ENCODE results near the gene TSBP1. TPM values are rescaled to one million over a fixed set of nuclear protein-coding genes. Genes with fewer than 3 reads are reported as not detected.
A peak's percentile ranks its signal among the peaks of the same experiment; 100 is the strongest.

The TSBP1 gene, protein sequence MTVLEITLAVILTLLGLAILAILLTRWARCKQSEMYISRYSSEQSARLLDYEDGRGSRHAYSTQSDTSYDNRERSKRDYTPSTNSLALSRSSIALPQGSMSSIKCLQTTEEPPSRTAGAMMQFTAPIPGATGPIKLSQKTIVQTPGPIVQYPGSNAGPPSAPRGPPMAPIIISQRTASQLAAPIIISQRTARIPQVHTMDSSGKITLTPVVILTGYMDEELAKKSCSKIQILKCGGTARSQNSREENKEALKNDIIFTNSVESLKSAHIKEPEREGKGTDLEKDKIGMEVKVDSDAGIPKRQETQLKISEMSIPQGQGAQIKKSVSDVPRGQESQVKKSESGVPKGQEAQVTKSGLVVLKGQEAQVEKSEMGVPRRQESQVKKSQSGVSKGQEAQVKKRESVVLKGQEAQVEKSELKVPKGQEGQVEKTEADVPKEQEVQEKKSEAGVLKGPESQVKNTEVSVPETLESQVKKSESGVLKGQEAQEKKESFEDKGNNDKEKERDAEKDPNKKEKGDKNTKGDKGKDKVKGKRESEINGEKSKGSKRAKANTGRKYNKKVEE
- not detected for polyA plus RNA-seq (ENCODE audit: low read depth in 6 of 6)

GRCh38 chr6:32371803-32372202, at the start of gene TSBP1:
TSS of gene TSBP1 (minus strand) at chr6:32371903. CDS start at chr6:32371706, 197 bp downstream.
- peaks cover 4 to 7% (median 5%) of the 10 kb centered on the region in 3 donors for H3K4me1 Mint-ChIP-seq
- H3K4me3 Mint-ChIP-seq: no peak within 1 kb of the TSS
- H3K36me3 Mint-ChIP-seq: no peaks in the 10 kb centered on the region
- no peak for ATAC-seq (ENCODE audit: low read depth in 2 of 2)
- DNase-seq: no peak
- H3K27me3 Mint-ChIP-seq: peaks cover 7 to 20% (median 9%) of the 10 kb centered on the region in 3 donors
- H3K27ac Mint-ChIP-seq: peak within 1 kb of the TSS in 2 of 6 donors; percentile 78 to 87
- peaks cover 0 to 2% (median 0%) of the 10 kb centered on the region in 7 donors for H3K9me3 Mint-ChIP-seq

DNA sequence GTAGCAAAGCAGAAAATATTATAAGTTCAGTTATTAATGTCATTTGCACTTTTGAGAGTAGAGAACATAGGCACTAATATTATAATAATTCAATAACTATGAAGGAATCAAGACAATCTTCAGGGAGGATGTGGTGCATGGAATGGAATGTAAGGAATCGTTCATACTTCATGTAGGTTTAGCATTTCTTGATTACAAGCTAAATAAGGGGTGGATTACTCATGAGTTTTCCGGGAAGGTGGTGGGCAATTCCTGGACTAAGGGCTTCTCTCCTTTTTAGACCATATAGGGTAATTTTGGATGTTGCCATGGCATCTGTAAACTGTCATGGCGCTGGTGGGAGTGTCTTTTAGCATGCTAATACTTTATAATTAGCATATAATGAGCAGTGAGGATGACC, 44.3 kb upstream of the TSBP1 start:
- Mint-ChIP-seq H3K9me3 (no peaks in the 10 kb centered on the region), H3K27ac (peak overlapping the region in 1 of 6 donors; percentile 2), H3K4me3 (peak overlapping the region in 4 of 8 donors; percentile 0 to 80 (median 64)), H3K27me3 (peaks cover 32 to 49% (median 41%) of the 10 kb centered on the region in 3 donors), H3K36me3 (no peaks in the 10 kb centered on the region), H3K4me1 (peaks cover 14 to 19% (median 19%) of the 10 kb centered on the region in 3 donors)
- DNase-seq (no peak), ATAC-seq (ENCODE audit: low read depth in 2 of 2) (no peak)

GRCh38 chr6:32415521-32416019, 43.9 kb upstream of the TSBP1 start:
- ATAC-seq (ENCODE audit: low read depth in 2 of 2) (peak; percentile 65 to 72), DNase-seq (peak; percentile 74)
- H3K36me3 Mint-ChIP-seq: no peaks in the 10 kb centered on the region
- H3K9me3 Mint-ChIP-seq: no peaks in the 10 kb centered on the region
- peak overlapping the region in 6 of 8 donors; percentile 0 to 80 (median 54) for H3K4me3 Mint-ChIP-seq
- peaks cover 32 to 49% (median 41%) of the 10 kb centered on the region in 3 donors for H3K27me3 Mint-ChIP-seq
- H3K27ac Mint-ChIP-seq: peak overlapping the region in 2 of 6 donors; percentile 2 to 85
- peaks cover 14 to 19% (median 19%) of the 10 kb centered on the region in 3 donors for H3K4me1 Mint-ChIP-seq

GRCh38 chr6:32413427-32414047, 41.8 kb upstream of the TSBP1 start:
- peak overlapping the region in 4 of 6 donors; percentile 41 to 89 (median 66) for H3K27ac Mint-ChIP-seq
- ATAC-seq (ENCODE audit: low read depth in 2 of 2): peak; percentile 92 to 94
- H3K27me3 Mint-ChIP-seq: peaks cover 24 to 50% (median 33%) of the 10 kb centered on the region in 3 donors
- H3K4me1 Mint-ChIP-seq: peaks cover 14 to 19% (median 19%) of the 10 kb centered on the region in 3 donors
- peak overlapping the region in 3 of 8 donors; percentile 41 to 66 (median 46) for H3K4me3 Mint-ChIP-seq
- no peaks in the 10 kb centered on the region for H3K9me3 Mint-ChIP-seq
- H3K36me3 Mint-ChIP-seq: no peaks in the 10 kb centered on the region
- peak; percentile 80 for DNase-seq

DNA sequence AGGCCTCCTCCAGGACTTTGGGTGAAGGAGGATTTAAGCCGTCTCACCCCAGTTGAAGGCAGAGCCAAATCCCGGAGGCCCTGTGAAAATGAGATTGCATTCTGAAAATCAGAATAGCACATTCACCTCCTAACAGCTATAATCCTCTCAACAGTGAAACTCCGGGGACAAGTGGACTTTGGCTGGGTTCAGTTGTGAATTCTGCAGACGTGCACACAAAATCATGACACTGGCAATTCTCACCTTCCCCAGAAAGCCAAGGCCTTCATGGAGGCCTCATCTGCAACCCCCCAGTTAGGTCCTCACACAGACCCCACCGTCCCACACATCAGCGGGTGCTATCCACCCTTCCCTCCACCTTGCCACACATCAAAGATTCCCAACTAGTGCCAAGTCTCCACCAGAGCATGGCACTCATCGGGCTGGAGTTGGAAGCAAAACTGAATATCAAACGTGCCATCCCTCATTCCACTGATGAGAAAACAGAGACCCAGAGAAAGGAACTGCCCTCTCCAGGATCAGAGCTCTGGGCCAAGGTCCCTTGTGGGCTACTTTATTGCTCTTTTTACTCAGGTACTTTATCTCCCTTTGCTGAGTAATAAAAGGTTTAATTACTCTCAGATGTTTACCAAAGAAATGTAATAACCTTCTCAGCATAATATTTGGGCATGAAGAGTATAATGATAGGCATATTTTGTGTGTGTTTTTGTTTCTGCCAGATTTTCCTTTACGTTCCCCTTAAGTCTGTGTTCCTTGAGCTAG, 40.0 kb upstream of the TSBP1 start:
- H3K4me1 Mint-ChIP-seq: peaks cover 14 to 19% (median 19%) of the 10 kb centered on the region in 3 donors
- H3K9me3 Mint-ChIP-seq: no peaks in the 10 kb centered on the region
- no peak for ATAC-seq (ENCODE audit: low read depth in 2 of 2)
- H3K4me3 Mint-ChIP-seq: peak overlapping the region in 1 of 8 donors; percentile 37
- no peak for DNase-seq
- H3K27me3 Mint-ChIP-seq: peaks cover 30 to 57% (median 35%) of the 10 kb centered on the region in 3 donors
- H3K27ac Mint-ChIP-seq: no peak overlapping the region
- H3K36me3 Mint-ChIP-seq: no peaks in the 10 kb centered on the region

DNA sequence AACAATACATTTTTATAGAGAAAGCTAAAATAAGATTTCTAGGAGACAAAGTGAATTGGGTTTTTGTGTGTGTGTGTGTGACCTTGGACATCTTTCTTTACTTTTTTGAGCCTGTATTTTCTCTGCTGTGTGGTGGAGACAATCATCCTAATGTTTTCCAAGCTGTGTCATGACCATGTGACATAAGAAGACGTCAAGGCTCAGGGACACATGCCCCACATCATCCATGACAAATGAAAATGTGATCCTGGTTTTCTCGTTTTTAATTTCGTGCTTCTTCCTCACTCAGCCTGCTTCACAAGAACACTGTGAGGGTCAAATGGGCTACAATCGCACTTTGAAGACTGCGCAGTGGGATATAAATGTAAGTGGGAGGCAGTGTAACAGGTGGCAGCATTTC, 39.2 kb upstream of the TSBP1 start:
- Mint-ChIP-seq H3K36me3 (no peaks in the 10 kb centered on the region), H3K27ac (no peak overlapping the region), H3K4me3 (no peak overlapping the region), H3K9me3 (no peaks in the 10 kb centered on the region), H3K27me3 (peaks cover 30 to 64% (median 33%) of the 10 kb centered on the region in 3 donors), H3K4me1 (peaks cover 14 to 19% (median 18%) of the 10 kb centered on the region in 3 donors)
- DNase-seq: no peak
- ATAC-seq (ENCODE audit: low read depth in 2 of 2): no peak

- no peak within 1 kb of the TSS for H3K27ac Mint-ChIP-seq
- no peak within 1 kb of the TSS for H3K4me3 Mint-ChIP-seq
- H3K9me3 Mint-ChIP-seq: no peaks in the 10 kb centered on the region
- no peak for DNase-seq
- no peak for ATAC-seq (ENCODE audit: low read depth in 2 of 2)
- peaks cover 15 to 53% (median 28%) of the 10 kb centered on the region in 3 donors for H3K27me3 Mint-ChIP-seq
- H3K36me3 Mint-ChIP-seq: no peaks in the 10 kb centered on the region
- peaks cover 0 to 5% (median 0%) of the 10 kb centered on the region in 3 donors for H3K4me1 Mint-ChIP-seq
Measured at GRCh38 chr6:32406857-32407256, 35.2 kb upstream of the TSBP1 start, which contains the start of gene BTNL2. TSS of gene BTNL2 (minus strand) at chr6:32407181. CDS start at chr6:32407123, 58 bp downstream.

DNA sequence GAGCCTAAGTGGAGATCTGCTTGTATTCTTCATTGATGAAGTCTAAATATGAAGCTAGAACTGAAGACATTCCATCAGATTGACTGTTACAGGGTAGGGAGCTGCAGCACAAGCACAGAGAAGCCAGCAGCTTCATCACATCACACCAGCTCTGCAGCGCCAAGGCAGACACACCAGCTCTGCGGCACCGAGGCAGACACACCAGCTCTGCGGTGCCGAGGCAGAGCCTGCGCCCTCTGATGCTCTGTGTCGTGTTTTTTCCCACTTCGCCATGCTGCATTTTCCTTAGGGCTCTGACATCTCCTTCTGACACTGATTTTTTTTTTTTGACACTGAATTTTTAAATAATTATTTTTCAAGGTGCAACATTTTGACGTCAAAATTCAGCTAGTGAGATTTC, 34.5 kb upstream of the TSBP1 start:
- Mint-ChIP-seq H3K4me3 (no peak overlapping the region), H3K4me1 (peaks cover 0 to 5% (median 5%) of the 10 kb centered on the region in 3 donors), H3K27me3 (peaks cover 14 to 46% (median 28%) of the 10 kb centered on the region in 3 donors), H3K27ac (no peak overlapping the region), H3K9me3 (no peaks in the 10 kb centered on the region), H3K36me3 (no peaks in the 10 kb centered on the region)
- ATAC-seq (ENCODE audit: low read depth in 2 of 2): no peak
- no peak for DNase-seq

DNA sequence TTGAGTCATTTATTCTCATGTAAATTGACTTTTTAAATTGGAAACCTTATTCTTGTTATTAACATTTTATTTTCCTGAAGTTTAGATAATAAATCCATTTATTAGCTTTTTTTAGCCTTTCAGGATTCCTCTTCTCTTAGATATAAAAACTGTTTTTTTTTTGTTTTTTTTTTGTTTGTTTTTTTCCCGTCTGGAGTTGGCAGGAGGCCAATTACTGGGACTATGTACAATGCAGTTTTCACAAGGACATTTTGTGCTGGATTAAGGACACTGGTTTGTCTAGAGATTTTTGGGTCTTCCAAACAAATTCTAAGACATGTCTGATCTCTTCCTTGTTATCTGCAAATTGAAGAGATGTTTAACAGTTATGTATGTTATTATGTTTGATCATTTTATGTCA, 34.0 kb upstream of the TSBP1 start:
- Mint-ChIP-seq H3K36me3 (no peaks in the 10 kb centered on the region), H3K9me3 (no peaks in the 10 kb centered on the region), H3K4me3 (no peak overlapping the region), H3K27me3 (peaks cover 14 to 44% (median 28%) of the 10 kb centered on the region in 3 donors), H3K4me1 (peaks cover 0 to 6% (median 5%) of the 10 kb centered on the region in 3 donors), H3K27ac (no peak overlapping the region)
- no peak for ATAC-seq (ENCODE audit: low read depth in 2 of 2)
- DNase-seq: no peak

- ATAC-seq (ENCODE audit: low read depth in 2 of 2) (no peak), DNase-seq (no peak)
- Mint-ChIP-seq H3K36me3 (no peaks in the 10 kb centered on the region), H3K4me3 (no peak overlapping the region), H3K9me3 (no peaks in the 10 kb centered on the region), H3K27me3 (peaks cover 10 to 39% (median 19%) of the 10 kb centered on the region in 3 donors), H3K27ac (no peak overlapping the region), H3K4me1 (peaks cover 0 to 6% (median 5%) of the 10 kb centered on the region in 3 donors)
Measured at GRCh38 chr6:32402812-32403211, 31.1 kb upstream of the TSBP1 start.

- Mint-ChIP-seq H3K27me3 (peaks cover 9 to 30% (median 9%) of the 10 kb centered on the region in 3 donors), H3K4me3 (no peak overlapping the region), H3K36me3 (no peaks in the 10 kb centered on the region), H3K27ac (peak overlapping the region in 2 of 6 donors; percentile 65 to 72), H3K4me1 (peaks cover 4 to 6% (median 5%) of the 10 kb centered on the region in 3 donors), H3K9me3 (no peaks in the 10 kb centered on the region)
- ATAC-seq (ENCODE audit: low read depth in 2 of 2): no peak
- no peak for DNase-seq
Measured at GRCh38 chr6:32401284-32401963, 29.7 kb upstream of the TSBP1 start.

DNA sequence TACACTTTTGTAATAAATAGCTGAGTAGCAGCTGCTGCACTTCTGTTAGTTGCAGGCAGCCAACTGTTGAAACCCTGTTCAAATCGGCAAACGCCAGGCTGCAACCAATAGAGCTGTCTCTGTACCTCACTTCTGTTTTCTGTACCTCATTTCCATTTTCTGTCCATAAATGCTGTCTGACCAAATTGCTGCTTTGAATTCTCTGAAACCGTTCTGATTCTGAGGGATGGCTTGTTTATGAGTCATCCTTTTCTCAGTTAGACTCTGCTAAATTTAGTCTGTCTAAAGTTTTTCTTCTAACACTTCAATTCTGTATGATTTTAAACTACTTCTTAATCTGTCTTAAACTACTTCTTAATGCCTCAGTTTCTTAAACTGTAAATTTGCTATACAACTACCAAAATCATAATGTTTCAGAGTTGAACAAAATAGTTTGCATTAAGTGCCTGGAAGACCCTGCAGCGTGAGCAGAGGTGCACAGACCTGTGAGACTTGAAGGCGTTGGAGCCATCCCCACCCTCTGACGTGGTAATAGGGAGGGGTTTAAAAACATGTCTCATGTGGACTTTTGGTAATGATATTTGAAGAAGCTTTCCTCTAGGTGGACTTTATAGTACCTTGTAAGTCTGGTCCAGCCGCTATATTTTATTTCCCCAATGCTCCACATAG, 25.7 kb upstream of the TSBP1 start:
- peaks cover 0 to 16% (median 4%) of the 10 kb centered on the region in 3 donors for H3K27me3 Mint-ChIP-seq
- H3K4me1 Mint-ChIP-seq: peaks cover 11 to 17% (median 12%) of the 10 kb centered on the region in 3 donors
- H3K36me3 Mint-ChIP-seq: no peaks in the 10 kb centered on the region
- H3K4me3 Mint-ChIP-seq: peak overlapping the region in 2 of 8 donors; percentile 12 to 17
- ATAC-seq (ENCODE audit: low read depth in 2 of 2) (peak; percentile 55 to 58), DNase-seq (no peak)
- peak overlapping the region in 1 of 6 donors; percentile 6 for H3K27ac Mint-ChIP-seq
- no peaks in the 10 kb centered on the region for H3K9me3 Mint-ChIP-seq
